Measurements from ENCODE around the gene CDH11.

- TF ChIP-seq, protein P1, sequence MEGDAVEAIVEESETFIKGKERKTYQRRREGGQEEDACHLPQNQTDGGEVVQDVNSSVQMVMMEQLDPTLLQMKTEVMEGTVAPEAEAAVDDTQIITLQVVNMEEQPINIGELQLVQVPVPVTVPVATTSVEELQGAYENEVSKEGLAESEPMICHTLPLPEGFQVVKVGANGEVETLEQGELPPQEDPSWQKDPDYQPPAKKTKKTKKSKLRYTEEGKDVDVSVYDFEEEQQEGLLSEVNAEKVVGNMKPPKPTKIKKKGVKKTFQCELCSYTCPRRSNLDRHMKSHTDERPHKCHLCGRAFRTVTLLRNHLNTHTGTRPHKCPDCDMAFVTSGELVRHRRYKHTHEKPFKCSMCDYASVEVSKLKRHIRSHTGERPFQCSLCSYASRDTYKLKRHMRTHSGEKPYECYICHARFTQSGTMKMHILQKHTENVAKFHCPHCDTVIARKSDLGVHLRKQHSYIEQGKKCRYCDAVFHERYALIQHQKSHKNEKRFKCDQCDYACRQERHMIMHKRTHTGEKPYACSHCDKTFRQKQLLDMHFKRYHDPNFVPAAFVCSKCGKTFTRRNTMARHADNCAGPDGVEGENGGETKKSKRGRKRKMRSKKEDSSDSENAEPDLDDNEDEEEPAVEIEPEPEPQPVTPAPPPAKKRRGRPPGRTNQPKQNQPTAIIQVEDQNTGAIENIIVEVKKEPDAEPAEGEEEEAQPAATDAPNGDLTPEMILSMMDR (IDR thresholded peaks at IDR 0.05 in 8 of 11, conservative IDR thresholded peaks at IDR 0.05 in 3 of 11) = no peak
- TF ChIP-seq POLR2A (IDR thresholded peaks at IDR 0.05) = no peak
Observed at GRCh38 chr16:65142276-65142675, 20.4 kb upstream of the CDH11 start.

All from spleen (tissue), 7 donors.